Neural progenitor cell (in vitro differentiated cells): ENCODE results near the gene ESPNL.

ENCODE experiments used
- EZH2 ChIP-seq: fragments of 200-600 bp; sonication (generic); IDR thresholded peaks from 2 replicates; pipeline ENCODE4 v1.6.1; 2017; ENCODE audit warnings: antibody characterized with exemption, mild to moderate bottlenecking, moderate library complexity
- TF ChIP-seq, protein P1 (sequence below): fragments of 200-600 bp; sonication (generic); IDR thresholded peaks from 2 replicates; pipeline ENCODE4 v1.5.1; 2017; ENCODE audit warnings: antibody characterized with exemption, mild to moderate bottlenecking

DNA sequence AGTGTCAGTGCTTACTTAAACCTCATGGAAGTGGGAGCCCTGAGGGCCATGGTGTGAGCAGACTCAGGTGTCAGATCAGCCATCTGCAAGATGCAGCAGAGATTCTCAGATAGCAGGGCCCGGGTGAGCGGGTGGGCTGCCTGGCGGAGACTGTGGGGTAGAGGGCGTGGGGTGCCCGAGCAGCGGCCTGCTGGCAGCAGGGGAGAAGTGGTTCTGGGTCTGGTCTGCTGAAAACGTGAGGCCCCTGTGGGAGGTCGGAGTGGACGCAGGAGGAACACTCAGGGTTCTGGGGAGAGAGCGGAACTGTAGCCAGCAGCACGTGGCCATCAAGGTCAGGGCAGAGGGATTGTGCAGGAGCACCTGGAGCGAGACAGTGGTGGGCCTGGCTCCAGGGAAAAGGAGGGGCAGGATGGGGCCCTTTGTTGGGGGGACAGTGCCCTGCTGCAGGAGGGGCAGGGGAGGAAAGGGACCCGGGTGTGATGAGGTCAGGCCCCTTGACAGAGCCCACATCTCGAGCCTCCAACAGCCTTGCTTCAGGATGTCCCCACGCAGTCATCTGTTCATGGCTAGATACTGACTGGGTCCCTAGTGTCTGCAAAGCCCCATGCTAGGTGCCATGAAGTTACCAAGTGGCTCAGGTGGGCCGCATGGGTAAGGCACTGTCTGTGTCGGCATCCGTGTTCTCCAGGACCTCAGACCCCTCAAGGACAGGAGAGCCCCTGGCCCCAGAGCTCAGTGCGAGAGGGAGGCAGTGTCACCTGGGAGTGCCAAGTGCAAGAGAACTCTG lies 2.7 kb upstream of the ESPNL start:
- TF ChIP-seq, protein P1, sequence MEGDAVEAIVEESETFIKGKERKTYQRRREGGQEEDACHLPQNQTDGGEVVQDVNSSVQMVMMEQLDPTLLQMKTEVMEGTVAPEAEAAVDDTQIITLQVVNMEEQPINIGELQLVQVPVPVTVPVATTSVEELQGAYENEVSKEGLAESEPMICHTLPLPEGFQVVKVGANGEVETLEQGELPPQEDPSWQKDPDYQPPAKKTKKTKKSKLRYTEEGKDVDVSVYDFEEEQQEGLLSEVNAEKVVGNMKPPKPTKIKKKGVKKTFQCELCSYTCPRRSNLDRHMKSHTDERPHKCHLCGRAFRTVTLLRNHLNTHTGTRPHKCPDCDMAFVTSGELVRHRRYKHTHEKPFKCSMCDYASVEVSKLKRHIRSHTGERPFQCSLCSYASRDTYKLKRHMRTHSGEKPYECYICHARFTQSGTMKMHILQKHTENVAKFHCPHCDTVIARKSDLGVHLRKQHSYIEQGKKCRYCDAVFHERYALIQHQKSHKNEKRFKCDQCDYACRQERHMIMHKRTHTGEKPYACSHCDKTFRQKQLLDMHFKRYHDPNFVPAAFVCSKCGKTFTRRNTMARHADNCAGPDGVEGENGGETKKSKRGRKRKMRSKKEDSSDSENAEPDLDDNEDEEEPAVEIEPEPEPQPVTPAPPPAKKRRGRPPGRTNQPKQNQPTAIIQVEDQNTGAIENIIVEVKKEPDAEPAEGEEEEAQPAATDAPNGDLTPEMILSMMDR: no peak
- no peak for TF ChIP-seq EZH2
